Sciatic nerve (tissue), 2 donors: ENCODE measurements around the gene ZNF775. TPM values are rescaled to one million over a fixed set of nuclear protein-coding genes. Genes with fewer than 3 reads are reported as not detected.
"Not testable (repeated sequence)": the region's sequence is repeated elsewhere in the genome, so short reads cannot be mapped to it uniquely, and the experiment has no call there.

Source experiments
- ATAC-seq: fragments of 200-7000 bp; cut with Tn5 transposase; one replicate; pipeline ENCODE4 v1.9.1; 2020; ENCODE audit warnings: mild to moderate bottlenecking, moderate library complexity
- DNase-seq: peaks from one replicate; pipeline ENCODE4 v3.0.0-alpha.2; 2020; ENCODE audit warnings: low spot score
- intact Hi-C: fragments of 100-400 bp; cut with DNase I; formaldehyde crosslinking; loops from one replicate; pipeline ENCODE4 v1.14.2; 2022
- total RNA-seq: library from RNA; stranded (reverse); fragmentation: NEBNext Ultra II Directional; extraction: Animal tissue kit (Norgen Biotek cat#: 25700); gene quantifications from one replicate; pipeline ENCODE4 v1.2.1, GENCODE V29; 2021
- donor health status: DM: no; HTN: no; CAD: no.
- donor health status: DM: no; HTN: no; CAD: no.

ZNF775 gene
- total RNA-seq, 1 donor from 2014 or later, result 11.1 TPM

- intact Hi-C loops, result no loop called here
- DNase-seq, result peak; percentile 23
- no peak for ATAC-seq
These were observed 1.5 kb upstream of the ZNF775 start for GRCh38 chr7:150377635-150378034.

- ATAC-seq, result peak; percentile 13
- DNase-seq, result peak; percentile 68
- intact Hi-C loops, result no loop called here
These were observed 846 bp upstream of the ZNF775 start for GRCh38 chr7:150378115-150378852.

- DNase-seq, result peak; percentile 71
- intact Hi-C loops, result no loop called here
- ATAC-seq, result peak; percentile 44
These were observed 580 bp downstream of the ZNF775 start for GRCh38 chr7:150379441-150380379.

GRCh38 chr7:150380463-150380862 lies 1.3 kb downstream of the ZNF775 start:
- ATAC-seq, result no peak
- peak; percentile 41 for DNase-seq

GRCh38 chr7:150381096-150381495 lies 2.0 kb downstream of the ZNF775 start:
- intact Hi-C loops, result no loop called here
- DNase-seq, result peak; percentile 46
- no peak for ATAC-seq

More at GRCh38 chr7:150380463-150380862, 1.3 kb downstream of the ZNF775 start:
- intact Hi-C loops, result no loop called here

GRCh38 chr7:150381785-150382122 lies 2.6 kb downstream of the ZNF775 start:
- intact Hi-C loops, result no loop called here
- no peak for ATAC-seq
- DNase-seq, result no peak

GRCh38 chr7:150382123-150382843 lies 3.2 kb downstream of the ZNF775 start:
- no peak for DNase-seq
- intact Hi-C loops, result no loop called here
- ATAC-seq, result no peak

- ATAC-seq (no peak), DNase-seq (no peak)
- intact Hi-C loops, result no loop called here
These were observed 3.7 kb downstream of the ZNF775 start for GRCh38 chr7:150382844-150383225.

GRCh38 chr7:150383710-150384397 lies 4.7 kb downstream of the ZNF775 start:
- ATAC-seq (peak; percentile 69), DNase-seq (peak; percentile 89)
- intact Hi-C loops, result no loop called here

- ATAC-seq, result peak; percentile 4
- DNase-seq, result no peak
- intact Hi-C loops, result no loop called here
These were observed 5.5 kb downstream of the ZNF775 start for GRCh38 chr7:150384406-150385301.

GRCh38 chr7:150385302-150385723 lies 6.2 kb downstream of the ZNF775 start:
- intact Hi-C loops, result no loop called here

GRCh38 chr7:150385884-150386283 lies 6.8 kb downstream of the ZNF775 start:
- ATAC-seq, DNase-seq, intact Hi-C loops: not testable (repeated sequence)

More at GRCh38 chr7:150385302-150385723, 6.2 kb downstream of the ZNF775 start:
- ATAC-seq, result no peak
- no peak for DNase-seq

- DNase-seq (no peak), ATAC-seq (no peak)
- intact Hi-C loops, result no loop called here
These were observed 9.2 kb downstream of the ZNF775 start for GRCh38 chr7:150388306-150388705.

GRCh38 chr7:150388709-150389531 lies 9.8 kb downstream of the ZNF775 start:
- intact Hi-C loops, result no loop called here
- ATAC-seq, result peak; percentile 85
- peak; percentile 80 for DNase-seq

- no peak for DNase-seq
- ATAC-seq, result no peak
- intact Hi-C loops, result no loop called here
These were observed 10.3 kb downstream of the ZNF775 start for GRCh38 chr7:150389532-150389816.

- DNase-seq (no peak), ATAC-seq (no peak)
- intact Hi-C loops, result no loop called here
These were observed 11.1 kb downstream of the ZNF775 start for GRCh38 chr7:150390205-150390604.

- DNase-seq (no peak), ATAC-seq (no peak)
- intact Hi-C loops, result no loop called here
These were observed 14.2 kb downstream of the ZNF775 start for GRCh38 chr7:150393325-150393724.
